WI38 (cell line): ENCODE results near the gene PRKCZ.

Experiments used
- H3K4me3 ChIP-seq: 2 replicates; pipeline ENCODE4 v1.5.1; 2011; ENCODE audit warnings: low read depth, mild to moderate bottlenecking, control low read depth, low read length
- TF ChIP-seq, protein P1 (sequence below): IDR thresholded peaks from 2 replicates; pipeline ENCODE4 v1.5.1; 2012; ENCODE audit warnings: low read depth, mild to moderate bottlenecking, control low read depth, low read length

The PRKCZ gene

DNA sequence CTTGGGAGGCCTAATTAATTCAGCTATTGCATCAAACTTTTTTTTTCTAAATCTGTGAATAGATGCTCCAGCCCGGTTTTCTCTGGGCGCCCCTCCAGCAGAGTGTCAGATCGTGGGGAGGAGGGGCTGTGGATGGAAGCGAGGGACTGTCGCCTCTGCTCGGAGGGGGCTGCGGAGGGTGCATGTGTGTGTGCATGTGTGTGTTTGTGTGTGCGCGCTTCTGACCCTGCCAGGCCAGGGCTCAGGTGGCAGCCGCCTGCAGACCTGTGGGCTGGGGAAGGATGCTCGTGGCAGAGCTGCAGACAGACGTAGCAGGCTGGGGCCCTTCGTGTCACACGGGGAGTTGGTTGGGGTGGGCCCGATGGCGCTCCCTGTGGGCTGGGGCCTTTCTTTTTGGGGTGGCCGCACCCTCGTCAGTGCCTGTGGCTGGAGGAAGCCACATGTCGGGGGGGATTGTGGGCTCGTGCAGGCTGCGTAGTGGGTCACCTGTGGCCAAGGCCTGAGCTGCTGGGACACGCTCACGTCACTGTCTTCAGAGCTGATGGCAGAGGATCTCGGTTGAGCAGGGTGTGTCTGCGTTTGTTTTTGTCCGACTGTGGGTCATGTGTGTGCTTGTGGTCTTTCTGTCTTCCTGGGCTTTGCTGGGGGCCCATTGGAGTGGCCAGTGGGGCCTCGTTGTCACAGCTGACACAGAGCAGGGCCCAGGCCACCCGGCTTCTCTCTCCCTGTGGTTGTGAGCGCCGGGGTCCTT is 180.7 kb downstream of the PRKCZ start:
- TF ChIP-seq, protein P1, sequence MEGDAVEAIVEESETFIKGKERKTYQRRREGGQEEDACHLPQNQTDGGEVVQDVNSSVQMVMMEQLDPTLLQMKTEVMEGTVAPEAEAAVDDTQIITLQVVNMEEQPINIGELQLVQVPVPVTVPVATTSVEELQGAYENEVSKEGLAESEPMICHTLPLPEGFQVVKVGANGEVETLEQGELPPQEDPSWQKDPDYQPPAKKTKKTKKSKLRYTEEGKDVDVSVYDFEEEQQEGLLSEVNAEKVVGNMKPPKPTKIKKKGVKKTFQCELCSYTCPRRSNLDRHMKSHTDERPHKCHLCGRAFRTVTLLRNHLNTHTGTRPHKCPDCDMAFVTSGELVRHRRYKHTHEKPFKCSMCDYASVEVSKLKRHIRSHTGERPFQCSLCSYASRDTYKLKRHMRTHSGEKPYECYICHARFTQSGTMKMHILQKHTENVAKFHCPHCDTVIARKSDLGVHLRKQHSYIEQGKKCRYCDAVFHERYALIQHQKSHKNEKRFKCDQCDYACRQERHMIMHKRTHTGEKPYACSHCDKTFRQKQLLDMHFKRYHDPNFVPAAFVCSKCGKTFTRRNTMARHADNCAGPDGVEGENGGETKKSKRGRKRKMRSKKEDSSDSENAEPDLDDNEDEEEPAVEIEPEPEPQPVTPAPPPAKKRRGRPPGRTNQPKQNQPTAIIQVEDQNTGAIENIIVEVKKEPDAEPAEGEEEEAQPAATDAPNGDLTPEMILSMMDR, result no peak
- H3K4me3 ChIP-seq, result peak overlapping the region; percentile 81

DNA sequence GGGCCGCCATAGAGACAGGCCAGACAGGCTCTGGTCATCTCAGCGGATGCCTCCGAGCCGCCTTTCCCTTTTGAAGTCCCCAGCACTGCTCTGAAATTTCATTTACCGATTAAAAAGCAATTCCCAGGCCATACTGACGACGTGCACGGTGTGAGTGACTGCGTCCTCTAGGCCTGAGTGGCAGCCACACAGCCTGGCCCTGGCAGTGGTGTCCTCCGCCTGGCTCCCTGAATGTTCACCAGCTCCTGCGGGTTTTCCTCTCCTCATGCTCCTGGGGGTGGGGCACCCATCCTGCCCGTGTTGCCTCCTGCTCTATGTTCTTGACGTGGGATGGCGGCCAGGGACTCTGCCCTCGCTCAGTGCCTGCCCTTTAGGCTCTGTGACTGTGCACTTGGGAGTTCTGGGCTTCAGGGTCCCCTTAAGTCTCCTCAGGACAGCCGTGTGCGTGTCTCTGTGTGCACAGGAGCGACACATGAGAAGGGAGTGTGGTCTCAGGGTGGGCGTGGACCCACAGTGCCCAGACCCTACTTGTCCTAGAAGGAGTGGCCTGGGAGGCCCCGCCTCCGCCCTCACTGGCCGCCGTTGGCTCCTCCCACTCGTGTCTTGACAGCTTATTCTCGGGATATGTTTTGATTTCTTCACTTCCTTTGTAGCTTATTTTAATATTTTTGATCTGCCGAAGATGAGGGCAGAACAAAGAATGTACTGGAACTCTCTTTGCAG is 181.5 kb downstream of the PRKCZ start:
- TF ChIP-seq, protein P1, result no peak
- peak overlapping the region; percentile 81 for H3K4me3 ChIP-seq

DNA sequence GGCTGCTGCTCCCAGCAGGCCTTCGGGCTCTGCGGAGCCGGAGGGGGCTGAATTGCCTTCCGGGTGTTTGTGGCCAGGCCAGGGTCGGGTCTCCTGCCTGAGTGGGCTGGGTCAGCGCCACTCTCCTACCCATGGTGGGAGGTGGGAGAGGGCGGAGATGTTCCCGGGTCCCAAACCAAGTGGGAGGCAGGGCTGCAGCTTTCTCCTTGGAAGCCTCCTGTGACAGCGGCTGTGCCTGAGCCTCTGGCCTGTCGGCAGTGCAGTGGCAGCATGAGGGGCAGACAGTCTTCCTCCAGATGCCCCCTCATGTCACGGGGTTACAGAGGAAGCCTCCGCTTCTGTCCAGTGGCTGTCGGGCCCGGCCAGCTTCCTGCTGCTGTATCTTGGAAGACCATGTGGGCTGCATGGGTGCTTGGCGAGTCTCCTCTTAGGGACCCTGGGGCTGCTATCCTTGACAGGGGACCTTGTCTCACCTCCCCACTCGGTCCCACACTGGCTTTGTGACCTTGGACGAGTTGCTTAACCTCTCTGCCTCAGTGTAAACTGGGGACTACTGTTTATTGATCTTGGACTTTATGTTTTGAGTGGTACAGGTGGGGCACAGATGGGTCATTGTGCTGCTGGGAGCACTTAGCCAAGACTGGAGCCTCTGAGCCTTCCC is 182.2 kb downstream of the PRKCZ start:
- TF ChIP-seq, protein P1, result no peak
- H3K4me3 ChIP-seq, result peak overlapping the region; percentile 81

DNA sequence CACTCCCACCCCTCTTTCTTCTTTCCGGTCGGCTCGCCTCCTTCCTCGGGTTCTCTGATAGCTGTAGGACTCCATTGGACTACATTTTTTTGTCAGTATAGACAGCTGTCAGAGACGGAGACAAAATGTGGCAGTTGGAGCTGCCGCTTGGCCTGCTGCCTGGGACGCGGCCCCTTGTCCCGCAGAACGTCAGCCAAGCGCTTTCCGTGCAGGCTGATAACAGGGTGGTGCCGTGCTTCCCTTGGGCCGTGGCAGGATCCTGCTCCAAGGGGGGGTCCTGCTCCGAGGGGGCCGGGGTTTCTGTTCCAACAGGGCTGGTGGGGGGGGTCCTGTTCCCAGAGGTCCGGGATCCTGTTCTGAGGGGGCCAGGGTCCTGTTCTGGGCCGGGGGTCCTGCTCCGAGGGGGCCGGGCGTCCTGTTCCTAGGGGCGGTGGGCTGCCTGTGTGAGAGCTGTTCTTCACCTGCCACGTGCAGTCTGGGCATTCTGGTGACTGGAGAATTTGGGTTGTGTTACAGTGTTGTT is 182.8 kb downstream of the PRKCZ start:
- H3K4me3 ChIP-seq, result peak overlapping the region; percentile 81
- TF ChIP-seq, protein P1, result no peak

DNA sequence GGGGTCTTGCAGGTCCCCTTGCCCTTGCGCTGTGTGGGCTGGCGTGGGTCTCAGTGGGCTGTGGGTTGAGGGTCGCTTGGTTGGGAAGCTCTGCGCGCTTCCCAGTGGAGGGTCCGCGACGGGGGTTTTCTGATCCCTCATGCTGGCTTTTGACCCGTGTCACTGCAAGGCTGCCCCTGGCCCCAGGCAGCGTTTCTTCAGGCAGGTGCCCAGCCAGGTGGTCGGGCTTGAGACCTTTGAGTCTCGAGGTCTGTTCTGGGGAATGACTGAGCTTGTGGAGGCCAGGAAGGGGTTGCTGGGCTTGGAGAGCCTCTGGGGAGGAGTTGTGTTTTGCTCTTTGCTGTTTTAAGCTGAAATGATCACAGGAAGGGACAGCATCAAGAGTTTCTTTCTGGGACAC is 183.3 kb downstream of the PRKCZ start:
- H3K4me3 ChIP-seq, result no peak overlapping the region; the same call in 1 of the 2 replicates
- TF ChIP-seq, protein P1, result no peak

DNA sequence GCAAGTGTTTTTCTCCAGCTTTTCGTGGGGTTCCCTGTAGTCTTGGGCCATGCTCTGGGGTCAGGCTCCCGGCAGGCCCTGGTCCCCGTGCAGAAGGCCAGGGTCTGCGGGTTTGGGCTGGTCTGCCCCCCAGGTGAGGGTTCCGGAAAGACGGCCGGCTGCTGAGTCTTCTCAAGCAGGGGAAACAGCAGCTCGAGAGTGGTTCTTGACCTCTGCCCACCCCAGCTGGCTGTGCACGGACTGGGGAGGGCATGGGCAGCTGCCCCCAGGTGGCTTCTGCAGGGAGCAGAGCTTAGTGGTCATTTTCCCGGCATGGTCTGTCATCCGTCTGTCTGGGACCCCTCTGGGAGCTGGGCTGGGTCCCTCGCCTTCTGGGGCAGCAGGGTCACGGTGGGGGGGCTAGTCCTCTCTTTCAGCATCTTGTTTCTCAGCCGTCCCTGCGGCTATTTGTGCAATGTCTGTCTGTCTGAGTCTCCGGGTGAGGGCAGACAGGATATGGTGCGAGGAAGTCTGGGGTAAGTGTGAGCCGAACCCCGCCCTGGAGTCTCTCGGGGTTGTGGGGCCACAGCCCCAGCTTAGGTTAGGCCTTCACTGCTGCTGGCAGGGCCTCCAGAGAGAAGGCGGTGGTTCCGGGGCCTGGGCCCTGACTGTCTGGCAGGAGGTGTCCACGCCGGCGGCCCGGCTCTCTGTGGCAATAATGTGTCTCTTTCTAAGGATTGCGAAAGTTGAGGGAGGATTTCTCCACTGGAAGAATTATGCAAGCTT is 184.0 kb downstream of the PRKCZ start:
- TF ChIP-seq, protein P1, result no peak
- H3K4me3 ChIP-seq, result peak overlapping the region; percentile 43
